Progenitor cell of endocrine pancreas (in vitro differentiated cells): ENCODE data around the gene WNT7A. TPM values are rescaled to one million over a fixed set of nuclear protein-coding genes. Genes with fewer than 3 reads are reported as not detected.

Source experiments
- DNase-seq: peaks from one replicate; pipeline ENCODE4 v3.0.0; 2021; ENCODE audit warnings: low spot score; ENCODE audit not compliant: unreplicated experiment
- H3K27ac Mint-ChIP-seq: 2 replicates; pipeline ENCODE4 v1.8.0; 2021; ENCODE audit warnings: mild to moderate bottlenecking, moderate library complexity, mixed read lengths
- H3K27me3 Mint-ChIP-seq: 2 replicates; pipeline ENCODE4 v1.8.0; 2021; ENCODE audit warnings: mixed read lengths
- H3K36me3 Mint-ChIP-seq: 2 replicates; pipeline ENCODE4 v1.8.0; 2022; ENCODE audit warnings: mixed read lengths; ENCODE audit not compliant: insufficient read depth
- H3K4me1 Mint-ChIP-seq: 2 replicates; pipeline ENCODE4 v1.8.0; 2021; ENCODE audit warnings: low read depth, mixed read lengths
- H3K4me3 Mint-ChIP-seq: 2 replicates; pipeline ENCODE4 v1.8.0; 2021; ENCODE audit warnings: low read depth, mild to moderate bottlenecking, moderate library complexity, mixed read lengths
- H3K9me3 Mint-ChIP-seq: 2 replicates; pipeline ENCODE4 v1.8.0; 2021; ENCODE audit warnings: low read depth, mixed read lengths
- total RNA-seq: library from RNA; stranded (reverse); gene quantifications from 2 replicates; pipeline ENCODE4 v1.2.1, GENCODE V29; 2021
- TF ChIP-seq, protein P1 (sequence below): fragments of 200-600 bp; sonication (generic); IDR thresholded peaks from one replicate; pipeline ENCODE4 v1.5.0; 2021; ENCODE audit warnings: antibody characterized with exemption, mild to moderate bottlenecking; ENCODE audit not compliant: unreplicated experiment

Gene WNT7A
- total RNA-seq, 1 donor from 2014 or later, result not detected

DNA sequence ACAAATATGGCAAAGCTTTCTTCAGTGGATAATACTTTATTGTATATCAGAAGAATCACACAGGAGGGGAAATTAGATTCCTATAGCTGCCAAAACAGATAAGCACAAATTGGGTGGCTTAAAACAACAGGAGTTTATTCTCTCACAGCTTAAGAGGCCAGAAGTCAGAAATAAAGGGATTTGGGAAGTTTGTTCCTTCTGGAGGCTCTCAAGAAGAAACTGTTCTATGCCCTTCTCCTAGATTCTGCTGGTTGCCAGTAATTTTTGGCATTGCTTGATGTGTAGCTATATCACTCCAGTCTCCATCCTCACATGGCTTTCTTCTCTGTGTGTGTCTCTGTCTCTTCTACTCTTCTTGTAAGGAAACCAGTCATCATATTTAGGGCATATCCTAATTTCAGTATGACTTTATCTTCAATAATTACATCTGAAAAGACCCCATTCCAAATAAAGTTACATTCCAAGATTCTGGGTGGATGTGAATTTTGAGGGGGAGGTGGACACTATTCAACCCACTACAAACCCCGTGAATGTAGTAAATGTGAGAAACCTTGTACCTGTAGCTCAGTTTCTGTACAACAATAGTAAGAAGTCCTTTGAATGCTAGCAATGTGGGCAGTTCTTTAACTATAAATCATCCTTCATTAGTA is 22.2 kb upstream of the WNT7A start:
- Mint-ChIP-seq H3K27ac (no peak overlapping the region), H3K4me1 (no peaks in the 10 kb centered on the region), H3K9me3 (peaks cover 47% of the 10 kb centered on the region), H3K36me3 (peaks cover 6% of the 10 kb centered on the region), H3K4me3 (no peak overlapping the region), H3K27me3 (no peaks in the 10 kb centered on the region)
- TF ChIP-seq, protein P1, sequence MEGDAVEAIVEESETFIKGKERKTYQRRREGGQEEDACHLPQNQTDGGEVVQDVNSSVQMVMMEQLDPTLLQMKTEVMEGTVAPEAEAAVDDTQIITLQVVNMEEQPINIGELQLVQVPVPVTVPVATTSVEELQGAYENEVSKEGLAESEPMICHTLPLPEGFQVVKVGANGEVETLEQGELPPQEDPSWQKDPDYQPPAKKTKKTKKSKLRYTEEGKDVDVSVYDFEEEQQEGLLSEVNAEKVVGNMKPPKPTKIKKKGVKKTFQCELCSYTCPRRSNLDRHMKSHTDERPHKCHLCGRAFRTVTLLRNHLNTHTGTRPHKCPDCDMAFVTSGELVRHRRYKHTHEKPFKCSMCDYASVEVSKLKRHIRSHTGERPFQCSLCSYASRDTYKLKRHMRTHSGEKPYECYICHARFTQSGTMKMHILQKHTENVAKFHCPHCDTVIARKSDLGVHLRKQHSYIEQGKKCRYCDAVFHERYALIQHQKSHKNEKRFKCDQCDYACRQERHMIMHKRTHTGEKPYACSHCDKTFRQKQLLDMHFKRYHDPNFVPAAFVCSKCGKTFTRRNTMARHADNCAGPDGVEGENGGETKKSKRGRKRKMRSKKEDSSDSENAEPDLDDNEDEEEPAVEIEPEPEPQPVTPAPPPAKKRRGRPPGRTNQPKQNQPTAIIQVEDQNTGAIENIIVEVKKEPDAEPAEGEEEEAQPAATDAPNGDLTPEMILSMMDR, result no peak
- DNase-seq, result no peak

GRCh38 chr3:13898346-13898745 is 18.5 kb upstream of the WNT7A start:
- no peak overlapping the region for H3K4me3 Mint-ChIP-seq
- peaks cover 16% of the 10 kb centered on the region for H3K27me3 Mint-ChIP-seq
- H3K36me3 Mint-ChIP-seq, result peaks cover 4% of the 10 kb centered on the region

DNA sequence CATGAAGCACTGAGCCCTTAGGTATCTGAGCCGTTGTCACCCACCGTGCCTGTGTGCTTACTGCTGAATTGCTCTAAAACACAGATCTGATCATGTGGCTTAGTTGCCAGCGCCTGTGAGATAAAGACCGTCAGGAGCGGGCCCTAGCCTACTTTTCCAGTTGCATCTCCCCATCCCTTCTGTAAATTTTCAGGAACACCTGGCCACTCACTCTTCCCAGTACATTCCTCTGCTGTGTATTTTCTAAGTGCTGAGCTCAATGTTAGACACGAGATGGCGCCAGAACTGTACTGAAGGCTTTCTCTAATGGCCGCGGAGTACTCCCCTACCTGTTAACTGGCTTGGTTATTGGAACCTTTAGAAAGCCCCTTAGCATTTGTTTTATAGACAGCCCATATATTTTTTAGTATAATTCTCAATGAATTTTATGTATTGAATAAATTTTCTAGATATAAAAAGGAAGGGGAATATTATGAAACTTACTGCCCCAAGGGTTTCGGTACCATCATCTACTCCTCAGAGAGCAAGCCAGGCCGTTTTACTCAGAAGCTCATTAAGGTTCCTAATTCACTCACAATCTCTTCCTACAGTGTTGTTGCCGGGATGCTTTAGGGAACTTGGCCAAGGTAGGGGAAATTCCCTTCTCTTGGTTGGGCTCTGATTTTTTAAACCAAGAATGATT is 16.7 kb upstream of the WNT7A start:
- TF ChIP-seq, protein P1, result peak; percentile 87
- DNase-seq, result peak; percentile 56
- Mint-ChIP-seq H3K4me3 (peak overlapping the region; percentile 89), H3K4me1 (peaks cover 8% of the 10 kb centered on the region), H3K27ac (peak overlapping the region; percentile 26), H3K27me3 (peaks cover 16% of the 10 kb centered on the region), H3K36me3 (peaks cover 4% of the 10 kb centered on the region), H3K9me3 (peaks cover 18% of the 10 kb centered on the region)

More at GRCh38 chr3:13898346-13898745, 18.5 kb upstream of the WNT7A start:
- H3K9me3 Mint-ChIP-seq, result peaks cover 23% of the 10 kb centered on the region
- H3K4me1 Mint-ChIP-seq, result peaks cover 8% of the 10 kb centered on the region
- H3K27ac Mint-ChIP-seq, result no peak overlapping the region
- DNase-seq, result no peak
- TF ChIP-seq, protein P1, result no peak

GRCh38 chr3:13895155-13896105 is 15.6 kb upstream of the WNT7A start:
- Mint-ChIP-seq H3K27me3 (peaks cover 16% of the 10 kb centered on the region), H3K27ac (peak overlapping the region; percentile 92), H3K36me3 (peaks cover 4% of the 10 kb centered on the region)

More at GRCh38 chr3:13895155-13896105, 15.6 kb upstream of the WNT7A start:
- H3K4me1 Mint-ChIP-seq, result peaks cover 8% of the 10 kb centered on the region
- TF ChIP-seq, protein P1, result no peak
- peak; percentile 96 for DNase-seq
- peaks cover 11% of the 10 kb centered on the region for H3K9me3 Mint-ChIP-seq
- peak overlapping the region; percentile 89 for H3K4me3 Mint-ChIP-seq
